Umbilical cord (tissue), 2 donors: ENCODE measurements around the gene ESRP2. TPM values are rescaled to one million over a fixed set of nuclear protein-coding genes. Genes with fewer than 3 reads are reported as not detected.

Experiments
- DNase-seq: peaks from one replicate; pipeline ENCODE4 v3.0.0-alpha.2; 2015; ENCODE audit warnings: low spot score
- total RNA-seq: library from RNA; depleted of rRNA; stranded (reverse); fragments of >200 nt; gene quantifications from one replicate; pipeline ENCODE4 v1.2.3, GENCODE V29; 2014; ENCODE audit warnings: low replicate concordance; ENCODE audit not compliant: insufficient read depth

Gene ESRP2
- total RNA-seq, 1 donor from 2014 or later: 1.9 TPM

DNA sequence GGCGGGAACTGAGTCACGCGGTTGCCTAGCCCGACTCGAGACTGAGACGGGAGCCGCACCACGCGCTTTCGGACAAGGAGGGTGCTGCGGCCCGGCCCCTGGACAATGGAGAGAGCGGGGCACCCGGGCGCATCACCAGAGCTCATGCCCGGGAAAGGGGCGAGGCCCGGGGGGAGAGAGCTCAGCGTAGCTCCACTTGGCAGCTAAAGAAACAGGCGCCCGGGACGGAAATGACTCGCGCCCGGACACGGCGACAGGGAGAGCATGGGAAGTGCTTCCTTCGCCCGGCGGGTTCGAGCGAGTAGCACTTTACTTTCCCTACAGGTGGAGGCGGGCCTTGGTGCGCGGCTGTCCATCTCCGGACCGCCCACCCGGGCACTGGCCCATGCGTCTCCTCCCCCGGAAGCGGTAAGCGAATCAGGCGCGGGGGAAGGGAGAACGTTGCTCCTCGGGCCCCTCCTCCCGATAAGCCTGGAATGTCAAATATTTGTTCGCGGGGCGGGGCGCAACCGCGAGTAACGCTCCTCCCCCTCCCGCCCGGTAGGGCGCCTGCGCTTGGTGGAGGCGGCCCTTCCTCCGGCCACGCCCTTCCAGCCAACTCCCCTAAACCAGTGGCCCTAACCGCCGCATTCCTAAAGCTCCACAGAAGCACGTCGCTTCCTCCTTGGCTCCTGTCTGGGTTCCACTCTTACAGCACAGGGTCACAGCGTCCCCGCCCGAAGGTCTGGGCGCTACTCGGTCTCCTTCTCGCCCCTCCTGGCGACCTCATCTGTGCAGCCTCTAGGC lies 1.5 kb upstream of the ESRP2 start:
- DNase-seq: peak; percentile 99

DNA sequence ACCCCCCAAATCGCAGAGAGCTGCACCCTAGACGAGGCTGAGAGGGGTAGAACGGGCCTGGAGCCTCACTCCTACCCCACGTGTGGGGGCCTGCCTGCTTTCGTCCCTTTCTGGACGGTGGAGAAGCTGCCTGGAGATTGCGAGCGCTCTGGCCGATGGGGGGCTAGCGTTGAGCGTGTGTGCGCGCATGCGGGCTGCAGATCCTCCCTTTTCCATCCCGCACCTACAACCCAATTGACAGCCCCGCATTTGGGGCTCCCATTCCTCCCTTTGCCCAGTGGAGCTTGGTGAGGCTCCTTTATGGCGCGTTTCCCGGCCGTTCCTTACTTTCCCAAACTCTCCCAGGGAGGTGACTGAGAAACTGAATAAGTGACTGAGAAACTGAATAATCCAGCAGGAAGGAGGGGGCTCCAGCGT lies 907 bp upstream of the ESRP2 start:
- DNase-seq: no peak

DNA sequence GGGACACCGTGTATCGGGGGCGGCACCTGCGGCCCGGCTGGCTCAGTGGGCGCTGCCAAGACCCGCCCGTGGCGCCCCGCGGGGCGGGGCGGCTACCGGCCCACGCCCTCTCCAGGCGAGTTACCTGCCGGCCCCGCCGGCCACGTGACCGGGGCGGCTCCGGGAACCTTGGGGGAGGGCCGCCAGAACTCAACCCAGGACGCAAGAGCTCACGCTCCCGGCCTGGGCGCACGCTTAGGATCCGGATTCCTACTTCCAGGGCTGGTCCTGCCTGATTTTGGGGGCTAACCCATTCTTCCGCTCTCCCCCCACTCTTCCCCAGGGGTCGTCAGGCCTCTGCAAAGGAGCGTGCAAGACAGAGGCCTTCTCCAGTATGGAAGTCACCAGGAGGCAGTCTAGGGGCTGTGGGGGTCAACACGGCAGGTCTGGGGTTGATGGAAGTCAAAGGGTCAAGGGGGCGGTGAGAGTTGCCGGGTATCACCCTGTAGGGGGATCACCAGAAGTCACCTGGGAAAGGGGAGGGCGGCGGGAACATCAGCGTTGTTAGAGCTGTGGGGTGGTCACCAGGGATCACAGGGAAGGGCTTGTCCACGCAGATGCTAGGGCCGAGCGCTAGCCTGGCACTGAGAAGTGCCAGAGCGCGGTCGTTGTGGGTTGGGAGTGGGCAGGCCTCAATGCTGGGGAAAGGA lies 354 bp upstream of the ESRP2 start:
- peak; percentile 53 for DNase-seq

DNA sequence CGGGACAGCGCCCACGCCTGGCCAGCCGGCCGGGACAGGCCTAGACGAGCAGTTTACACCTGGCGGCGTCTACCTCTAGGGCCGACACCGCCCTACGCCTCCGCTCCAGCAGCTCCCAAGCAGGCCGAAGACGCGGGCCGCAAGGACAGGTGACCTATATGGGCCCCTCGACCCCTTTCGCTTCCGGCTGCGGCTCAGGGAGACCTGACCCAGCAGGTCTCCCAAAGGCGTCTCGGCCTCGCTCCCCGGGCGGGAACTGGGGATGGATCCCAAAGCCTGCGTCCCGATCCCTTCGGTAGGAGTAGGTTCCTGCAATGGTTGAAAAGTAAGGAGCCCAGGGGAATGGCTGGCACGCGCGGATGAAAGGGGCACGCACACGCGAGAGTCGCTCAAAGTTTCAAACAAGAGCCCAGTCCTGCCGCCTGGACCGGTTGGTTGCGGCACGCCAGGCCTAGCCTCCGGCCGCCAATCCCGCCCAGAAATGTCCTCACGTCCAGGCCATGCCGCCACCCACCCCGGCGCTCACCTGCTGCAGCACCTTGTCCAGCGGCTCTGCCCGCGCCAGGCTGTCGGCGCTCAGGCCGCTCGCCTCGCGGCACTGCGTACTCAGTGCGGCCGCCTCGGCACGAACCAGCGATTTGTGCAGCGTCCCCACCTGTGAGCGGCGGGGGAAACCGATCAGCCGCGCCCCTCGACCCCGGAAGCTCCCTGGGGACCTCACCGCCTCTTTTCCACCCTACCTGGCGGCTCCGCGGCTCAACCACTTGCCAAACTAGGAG lies 630 bp downstream of the ESRP2 start:
- no peak for DNase-seq

DNA sequence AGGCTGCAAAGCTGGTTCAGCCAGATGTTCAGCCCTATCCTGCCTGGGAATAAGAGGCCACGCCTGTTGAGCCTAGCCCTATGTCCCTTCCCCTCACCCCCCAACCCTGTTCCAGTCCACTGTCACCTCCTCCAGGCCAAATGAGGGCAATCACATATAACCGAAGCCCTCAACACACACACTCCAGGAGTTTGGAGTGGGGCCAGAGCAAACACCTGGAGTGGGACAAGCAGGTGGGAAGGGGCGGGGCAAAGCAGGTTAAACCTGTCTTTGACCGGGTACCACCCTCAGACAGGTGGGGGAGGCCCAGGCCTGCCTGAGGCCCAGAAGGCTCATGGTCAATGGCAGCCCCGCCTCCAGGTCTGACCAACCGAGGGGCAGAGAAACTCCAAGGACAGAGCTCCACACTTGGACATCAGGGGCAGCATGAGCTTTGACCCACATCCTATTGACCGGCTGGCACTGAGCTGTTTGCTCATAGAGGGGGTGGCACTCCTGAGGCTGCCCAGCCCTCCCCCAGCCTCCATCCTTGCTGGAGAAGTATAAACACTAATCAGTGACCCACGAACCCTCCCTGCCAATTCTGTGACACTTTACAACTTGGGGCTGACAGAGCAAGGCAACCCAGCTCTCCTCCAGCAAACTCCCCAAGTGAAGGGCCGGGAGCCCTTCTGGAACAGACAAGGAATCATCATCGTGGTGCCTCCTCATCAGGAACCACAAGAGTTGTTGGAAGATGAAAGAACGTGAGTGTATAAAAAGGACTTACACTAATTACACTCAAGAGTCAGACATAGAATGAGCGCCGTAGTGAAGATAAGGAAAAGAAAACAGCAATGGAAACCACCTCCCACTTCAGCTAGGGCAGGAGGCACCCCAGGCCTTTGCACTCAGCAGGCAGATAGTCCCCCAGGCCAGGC lies 1.5 kb downstream of the ESRP2 start:
- peak; percentile 56 for DNase-seq

DNA sequence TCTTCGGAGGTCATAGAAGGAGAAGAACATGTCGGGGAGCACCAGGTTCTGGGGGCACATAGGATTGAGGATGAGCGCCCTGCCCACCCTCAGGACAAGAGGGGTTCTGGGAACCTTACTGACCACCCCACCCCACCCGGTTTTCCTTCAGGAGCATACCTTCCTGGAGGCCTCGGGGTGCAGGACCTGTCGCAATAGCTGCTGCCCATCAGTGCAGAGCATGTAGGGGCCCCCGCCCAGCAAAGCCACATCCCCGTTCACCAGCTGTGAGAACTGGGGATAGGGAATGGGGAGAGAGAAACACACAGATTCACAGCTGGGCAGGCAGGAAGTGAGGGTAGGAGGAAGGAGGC lies 2.1 kb downstream of the ESRP2 start:
- DNase-seq: no peak

DNA sequence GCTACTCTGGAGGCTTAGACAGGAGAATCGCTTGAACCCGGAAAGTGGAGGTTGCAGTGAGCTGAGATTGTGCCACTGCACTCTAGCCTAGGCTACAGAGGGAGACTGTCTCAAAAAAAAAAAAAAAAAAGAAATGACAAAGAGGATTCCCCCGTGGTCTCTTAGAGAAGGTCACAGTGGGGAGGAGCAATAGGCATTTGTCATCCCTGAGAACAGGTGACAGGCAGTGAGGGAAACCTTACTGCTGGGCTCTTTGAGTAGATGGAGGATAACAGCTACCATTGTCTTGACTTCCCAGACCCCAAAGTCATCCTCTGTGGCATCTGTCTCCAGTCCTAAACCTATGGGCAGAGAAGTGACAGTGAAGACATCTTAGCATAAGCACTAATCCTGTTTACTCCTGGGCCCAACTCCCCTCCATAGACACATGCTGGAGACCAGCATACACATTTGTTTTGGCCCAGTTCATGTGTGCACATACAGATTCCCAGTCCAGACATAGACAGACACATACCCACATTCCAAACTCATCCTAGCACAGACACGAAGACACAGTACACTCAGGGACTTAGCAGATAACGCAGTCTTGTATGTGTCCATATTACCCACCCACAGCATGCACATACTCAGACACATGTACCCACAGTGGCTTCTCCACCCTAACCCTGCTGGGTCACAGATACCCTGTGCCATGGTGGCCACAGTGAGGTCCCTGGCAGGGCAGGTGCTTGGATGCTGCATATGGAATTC lies 2.7 kb downstream of the ESRP2 start:
- no peak for DNase-seq

DNA sequence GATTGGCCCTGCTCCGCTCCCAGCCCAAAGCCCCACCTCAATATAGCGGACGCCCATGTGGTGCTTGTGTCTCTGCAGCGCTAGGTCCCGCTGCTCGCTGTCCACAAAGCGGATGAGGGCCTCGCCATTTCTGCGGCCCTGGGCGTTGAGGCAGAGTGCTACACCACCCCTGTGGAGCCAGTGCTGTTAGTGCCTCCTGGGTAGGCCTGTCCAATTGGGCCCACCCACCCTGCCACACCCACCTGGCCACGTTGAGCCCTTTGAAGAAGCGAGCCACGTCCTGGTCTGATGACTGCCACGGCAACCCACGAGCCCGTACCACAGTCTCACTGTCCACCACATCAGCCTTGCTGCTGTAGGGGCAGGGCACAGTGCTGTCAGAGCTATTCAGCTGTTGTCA lies 3.6 kb downstream of the ESRP2 start:
- DNase-seq: no peak

DNA sequence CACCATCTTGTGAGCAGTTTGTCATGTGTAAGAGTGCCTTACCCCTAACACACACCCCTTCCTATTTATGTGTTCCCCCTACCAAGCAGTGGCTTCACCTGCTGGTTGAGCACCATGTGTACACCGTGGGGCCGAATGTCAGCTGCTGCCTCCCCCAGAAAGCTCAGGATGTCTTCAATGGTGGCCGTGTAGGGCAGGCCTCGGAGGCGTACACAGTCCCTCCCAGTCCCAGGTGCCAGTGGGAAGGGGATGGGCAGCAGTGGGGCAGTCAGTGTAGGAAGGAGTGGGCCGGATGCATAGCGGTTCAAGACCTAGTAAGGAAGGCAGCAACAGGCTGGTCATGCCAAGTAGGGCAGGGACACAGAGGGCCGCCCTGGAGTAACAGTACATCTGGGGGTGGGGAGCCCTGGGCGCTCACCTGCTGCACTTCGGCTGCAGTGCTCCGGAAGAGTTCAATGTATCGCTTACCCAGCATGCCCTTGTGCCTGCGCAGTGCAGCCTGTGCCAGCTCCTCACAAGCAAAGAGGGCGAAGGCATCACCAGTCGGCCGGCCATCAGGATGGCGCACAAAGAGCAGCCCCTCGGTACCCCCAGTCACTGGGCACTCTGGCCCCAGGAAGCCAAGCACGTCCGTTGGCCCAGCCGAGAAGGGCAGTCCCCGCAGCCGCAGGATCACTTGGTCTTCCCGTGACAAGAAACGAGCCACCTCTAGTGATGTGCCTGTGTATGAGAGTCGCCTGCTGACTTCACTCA lies 4.4 kb downstream of the ESRP2 start:
- DNase-seq: no peak

DNA sequence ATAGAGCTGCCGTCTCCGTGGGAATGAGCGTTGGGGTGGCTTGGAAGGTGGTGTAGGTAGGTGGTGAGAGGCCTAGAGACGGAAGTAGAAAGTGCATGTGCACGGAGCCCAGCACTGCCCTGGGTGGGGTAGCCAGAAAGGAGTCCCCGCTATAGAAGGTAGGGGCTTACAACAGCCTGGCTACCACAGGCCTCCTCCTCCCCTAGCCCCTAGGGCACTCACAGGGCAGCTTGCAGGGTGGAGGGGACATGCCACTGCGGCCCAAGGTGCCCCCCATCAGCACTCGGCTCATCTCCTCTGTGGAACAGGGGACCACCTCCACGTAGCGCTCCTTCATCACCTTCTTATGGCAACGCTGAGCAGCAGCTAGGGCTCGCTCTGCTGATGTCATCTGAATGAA lies 5.0 kb downstream of the ESRP2 start:
- DNase-seq: no peak

DNA sequence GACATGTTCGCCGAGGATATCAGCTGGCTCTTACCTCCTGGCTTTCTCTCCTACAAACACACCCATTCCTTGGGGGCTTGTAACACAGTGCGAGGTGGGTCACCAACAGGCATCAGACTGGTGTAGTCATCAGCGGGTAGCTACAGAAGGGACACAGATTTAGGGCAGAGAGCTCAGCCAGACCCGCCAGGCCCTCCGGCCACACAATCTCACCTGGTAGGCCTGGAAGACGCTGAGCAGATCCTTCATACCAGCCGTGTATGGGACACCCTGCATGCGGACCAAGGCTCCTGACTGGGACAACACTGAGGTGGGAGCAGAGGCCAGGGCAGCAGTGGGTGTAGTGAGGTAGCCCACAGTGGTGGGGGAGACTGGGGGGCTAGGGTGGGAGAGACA lies 5.8 kb downstream of the ESRP2 start:
- no peak for DNase-seq

DNA sequence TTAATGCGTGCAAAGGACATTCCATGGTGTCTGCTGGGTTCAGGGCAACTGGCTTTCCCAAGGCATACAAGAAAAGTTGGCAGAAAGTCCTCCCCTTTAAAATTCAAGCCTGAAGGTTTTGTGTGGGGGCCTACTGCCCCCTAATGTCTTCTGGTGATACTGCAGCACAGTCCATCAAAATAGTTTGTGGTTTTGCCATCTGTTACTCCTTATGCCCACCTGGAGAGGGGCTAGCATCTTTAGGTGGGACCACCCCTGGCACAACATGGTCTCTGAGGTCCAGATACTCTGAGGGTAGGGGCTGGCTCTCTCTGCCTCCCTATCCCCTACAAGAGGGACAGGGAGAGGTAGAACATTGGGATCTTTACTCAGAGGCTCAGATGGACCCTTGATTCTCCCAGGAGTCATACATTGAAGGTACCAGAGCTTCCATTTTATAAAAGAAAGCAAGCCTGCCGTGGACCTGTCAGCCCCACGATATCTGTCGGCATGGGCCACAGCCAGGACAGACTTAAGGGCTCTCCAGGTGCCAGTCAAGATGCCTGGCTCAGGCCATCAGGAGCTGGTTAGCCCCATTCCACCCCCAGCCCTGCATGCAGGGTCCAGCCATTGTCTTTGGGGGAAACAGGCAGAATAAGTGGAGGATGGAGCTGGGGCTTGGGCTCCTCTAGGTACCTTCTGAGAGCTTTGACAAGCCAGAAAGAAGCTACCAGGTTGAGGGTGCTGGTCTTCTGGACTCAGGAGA lies 6.3 kb downstream of the ESRP2 start:
- DNase-seq: peak; percentile 65

DNA sequence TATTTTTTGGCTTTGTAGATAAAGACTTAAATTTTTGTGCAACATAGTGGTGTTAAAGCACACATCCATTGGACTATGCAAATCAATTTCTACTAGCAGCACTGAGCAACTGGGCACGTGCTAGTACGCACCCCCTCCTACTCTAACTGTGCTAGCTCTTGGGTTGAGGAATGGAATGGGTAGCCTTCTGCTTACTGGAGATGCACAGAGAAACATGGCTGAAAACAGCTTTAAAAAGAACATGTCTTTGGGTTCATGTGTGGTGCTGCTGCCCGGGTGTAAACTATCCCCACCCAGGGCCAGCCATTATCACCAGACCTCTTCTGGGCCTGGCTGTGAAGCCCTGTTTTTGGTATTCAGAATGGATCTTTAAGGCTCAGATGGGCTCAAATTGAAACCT lies 7.3 kb downstream of the ESRP2 start:
- no peak for DNase-seq

DNA sequence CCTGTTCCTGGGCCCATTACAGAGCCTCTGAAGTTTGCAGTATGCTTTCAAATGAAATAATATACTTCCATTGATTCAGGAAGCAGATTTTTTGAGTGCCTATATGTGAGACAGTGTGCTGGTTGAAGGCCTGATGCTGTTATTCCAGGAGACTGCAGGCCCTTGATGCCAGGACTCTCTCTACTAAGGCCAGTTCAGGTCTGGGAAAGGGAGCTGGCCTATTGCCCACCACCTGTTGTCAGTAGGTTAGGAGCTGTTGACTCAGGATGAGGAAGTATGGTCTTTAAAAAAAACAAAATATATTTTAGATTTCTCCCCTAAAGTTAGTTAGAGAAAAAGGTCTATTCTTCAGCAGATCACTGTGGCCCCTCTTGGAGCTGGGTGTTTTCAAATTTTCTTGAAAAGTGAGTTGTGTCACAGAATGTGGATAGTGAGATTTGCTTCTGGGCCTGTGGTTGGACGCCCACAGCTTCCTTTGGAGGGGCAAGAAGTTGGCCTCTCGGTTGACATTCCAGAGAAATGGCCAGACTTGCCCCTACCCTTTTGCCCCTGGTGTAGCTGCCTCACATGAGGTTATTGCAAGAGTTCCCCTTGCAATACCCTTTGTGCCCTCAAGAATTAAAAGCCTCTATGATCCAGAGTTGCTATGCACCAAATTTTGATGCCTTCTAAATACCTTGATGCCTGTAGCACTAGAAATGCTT lies 7.9 kb downstream of the ESRP2 start:
- DNase-seq: no peak

DNA sequence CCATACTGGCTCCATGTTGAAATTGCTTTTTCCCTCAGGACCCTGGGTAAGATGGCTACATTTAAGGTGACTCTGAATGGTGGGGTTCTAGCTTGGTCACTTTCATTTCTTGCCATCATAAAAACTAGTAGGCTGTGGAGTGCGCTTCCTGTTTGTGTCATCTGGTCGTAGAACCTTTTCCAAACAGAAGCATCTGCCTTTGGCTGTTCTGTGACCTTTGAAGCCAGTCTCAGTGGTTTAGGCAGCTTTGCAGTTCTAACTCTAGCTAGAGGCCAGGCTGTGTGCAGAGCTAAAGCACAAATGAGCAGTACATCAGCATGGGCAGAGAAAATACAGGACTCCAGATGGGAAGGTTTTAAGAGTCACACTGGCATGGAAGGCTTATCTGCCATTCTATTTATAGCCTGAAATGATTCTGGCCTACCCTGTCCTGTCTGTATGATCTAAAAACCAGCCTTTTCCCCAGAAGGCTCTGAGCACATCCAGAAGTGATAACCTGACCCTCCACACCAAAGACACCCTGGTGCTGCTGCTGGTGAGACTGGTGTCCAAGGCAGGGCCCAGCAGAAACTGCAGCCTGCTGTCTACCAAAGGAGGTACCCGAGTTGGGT lies 8.6 kb downstream of the ESRP2 start:
- peak; percentile 29 for DNase-seq

DNA sequence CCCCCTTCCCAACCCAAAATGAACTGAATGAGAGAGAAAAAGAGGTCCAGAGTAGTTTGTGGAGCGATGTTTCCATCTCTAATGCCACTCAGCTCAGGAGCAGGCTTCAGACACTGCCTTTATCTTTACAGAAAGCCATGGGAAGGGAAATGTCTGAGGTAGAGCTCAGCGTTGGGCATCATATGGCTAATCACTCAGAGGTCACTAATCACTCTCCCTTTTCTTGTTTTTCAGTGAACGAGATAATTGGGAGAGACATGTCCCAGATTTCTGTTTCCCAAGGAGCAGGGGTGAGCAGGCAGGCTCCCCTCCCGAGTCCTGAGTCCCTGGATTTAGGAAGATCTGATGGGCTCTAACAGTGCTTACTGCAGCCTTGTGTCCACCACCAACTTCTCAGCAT lies 9.8 kb downstream of the ESRP2 start:
- DNase-seq: no peak

DNA sequence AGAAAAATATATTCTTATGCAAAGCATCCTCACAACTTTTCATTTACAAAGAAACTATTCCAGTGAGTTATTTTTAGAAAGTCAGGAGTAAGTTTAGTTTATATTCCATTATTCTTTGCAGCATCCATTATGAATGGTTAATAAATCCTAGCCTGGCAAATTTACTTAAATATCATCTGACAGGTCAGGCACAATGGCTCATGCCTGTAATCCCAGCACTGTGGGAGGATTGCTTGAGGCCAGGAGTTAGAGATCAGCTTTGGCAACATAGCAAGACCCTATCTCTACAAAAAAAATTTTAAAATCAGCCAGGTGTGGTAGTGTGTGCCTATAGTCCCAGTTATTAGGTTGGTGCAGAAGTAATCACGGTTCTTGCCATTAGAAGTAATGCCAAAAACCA lies 12.9 kb downstream of the ESRP2 start:
- DNase-seq: no peak

DNA sequence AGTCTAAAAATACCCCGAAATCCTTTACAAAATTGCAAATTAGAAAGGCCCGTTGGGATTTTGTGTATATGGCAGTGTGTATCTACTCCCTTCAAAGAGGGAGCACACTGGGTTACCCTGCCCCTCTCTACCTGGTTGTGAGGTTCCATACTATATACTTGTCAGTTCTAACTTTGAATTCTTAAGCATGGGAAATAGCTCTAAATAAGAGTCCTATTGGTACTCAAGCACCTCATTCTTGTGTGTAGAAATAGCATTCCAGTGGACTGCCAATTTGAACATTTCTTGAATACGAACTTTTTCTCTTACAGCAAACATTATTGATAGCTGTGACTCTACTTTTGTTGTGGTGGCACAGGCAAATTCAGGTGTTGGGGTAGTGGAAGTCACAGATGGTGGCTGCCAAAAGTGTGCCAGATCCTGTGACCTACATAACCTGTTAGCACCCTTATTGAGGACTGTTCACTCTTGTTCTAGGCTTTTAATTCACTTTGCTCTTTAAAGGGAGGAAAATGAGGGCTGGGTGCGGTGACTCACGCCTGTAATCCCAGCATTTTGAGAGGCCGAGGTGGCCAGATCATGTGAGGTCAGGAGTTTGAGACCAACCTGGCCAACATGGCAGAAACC lies 16.1 kb downstream of the ESRP2 start:
- DNase-seq: no peak
